GM23338 (cell line): ENCODE data around the gene CDKL1.

ENCODE experiments used
- CREB1 ChIP-seq: fragments of 250-450 bp; sonication (Bioruptor Pico); IDR thresholded peaks from 2 replicates; pipeline ENCODE4 v1.5.0; 2020; ENCODE audit warnings: low read depth, mild to moderate bottlenecking, moderate library complexity
- CTCF ChIP-seq, 2 experiments: fragments of 200-600 bp in 1 of 2; sonication (generic) in 1 of 2; conservative IDR thresholded peaks; 2 replicates each; pipeline versions ENCODE4 v1.5.1 to v1.6.1; 2016 to 2017; ENCODE audit warnings: antibody characterized with exemption in 2 of 2, low read depth in 2 of 2, mild to moderate bottlenecking in 2 of 2, moderate library complexity in 1 of 2
- ETS1 ChIP-seq: IDR thresholded peaks from 2 replicates; pipeline ENCODE4 v1.6.1; 2016; ENCODE audit warnings: antibody characterized with exemption
- EZH2 ChIP-seq: fragments of 200-600 bp; sonication (generic); IDR thresholded peaks from one replicate; pipeline ENCODE4 v1.8.0; 2017; ENCODE audit warnings: antibody characterized with exemption, mild to moderate bottlenecking, low read depth; ENCODE audit not compliant: unreplicated experiment
- EZH2phosphoT487 ChIP-seq: fragments of 200-600 bp; sonication (generic); IDR thresholded peaks from one replicate; pipeline ENCODE4 v1.8.1; 2018; ENCODE audit warnings: antibody characterized with exemption; ENCODE audit not compliant: unreplicated experiment
- JUNB ChIP-seq: IDR thresholded peaks from one replicate; pipeline ENCODE4 v1.6.1; 2016; ENCODE audit warnings: antibody characterized with exemption; ENCODE audit not compliant: unreplicated experiment
- POLR2AphosphoS5 ChIP-seq: IDR thresholded peaks from 2 replicates; pipeline ENCODE4 v1.6.1; 2016; ENCODE audit warnings: antibody characterized with exemption, low read depth
- REST ChIP-seq: IDR thresholded peaks from one replicate; pipeline ENCODE4 v1.6.1; 2018; ENCODE audit warnings: antibody characterized with exemption; ENCODE audit not compliant: unreplicated experiment
- STAT1 ChIP-seq: IDR thresholded peaks from one replicate; pipeline ENCODE4 v1.6.1; 2016; ENCODE audit warnings: antibody characterized with exemption; ENCODE audit not compliant: unreplicated experiment
- ZNF114 ChIP-seq: fragments of 250-450 bp; sonication (Bioruptor Pico); IDR thresholded peaks from 2 replicates; pipeline ENCODE4 v1.5.0; 2020; ENCODE audit warnings: mild to moderate bottlenecking, moderate library complexity

GRCh38 chr14:50303744-50304471 lies 92.8 kb downstream of the CDKL1 start:
- TF ChIP-seq CTCF (conservative IDR thresholded peaks at IDR 0.05; ENCODE audit: low read depth in 2 of 2) = no peak
- no peak for TF ChIP-seq POLR2AphosphoS5
- no peak for TF ChIP-seq CREB1 (CRISPR knock-in tag)
- TF ChIP-seq EZH2 = no peak
- no peak for TF ChIP-seq JUNB
- TF ChIP-seq REST = no peak
- no peak for TF ChIP-seq ETS1
- TF ChIP-seq EZH2phosphoT487 = no peak
- no peak for TF ChIP-seq ZNF114 (CRISPR knock-in tag)
- no peak for TF ChIP-seq STAT1
